ENCODE results near the gene ALKBH7.
A peak's percentile ranks its signal among the peaks of the same experiment; 100 is the strongest.

The ALKBH7 gene

GRCh38 chr19:6373096-6373812, 660 bp downstream of the ALKBH7 start:
- TF ChIP-seq, protein P1, sequence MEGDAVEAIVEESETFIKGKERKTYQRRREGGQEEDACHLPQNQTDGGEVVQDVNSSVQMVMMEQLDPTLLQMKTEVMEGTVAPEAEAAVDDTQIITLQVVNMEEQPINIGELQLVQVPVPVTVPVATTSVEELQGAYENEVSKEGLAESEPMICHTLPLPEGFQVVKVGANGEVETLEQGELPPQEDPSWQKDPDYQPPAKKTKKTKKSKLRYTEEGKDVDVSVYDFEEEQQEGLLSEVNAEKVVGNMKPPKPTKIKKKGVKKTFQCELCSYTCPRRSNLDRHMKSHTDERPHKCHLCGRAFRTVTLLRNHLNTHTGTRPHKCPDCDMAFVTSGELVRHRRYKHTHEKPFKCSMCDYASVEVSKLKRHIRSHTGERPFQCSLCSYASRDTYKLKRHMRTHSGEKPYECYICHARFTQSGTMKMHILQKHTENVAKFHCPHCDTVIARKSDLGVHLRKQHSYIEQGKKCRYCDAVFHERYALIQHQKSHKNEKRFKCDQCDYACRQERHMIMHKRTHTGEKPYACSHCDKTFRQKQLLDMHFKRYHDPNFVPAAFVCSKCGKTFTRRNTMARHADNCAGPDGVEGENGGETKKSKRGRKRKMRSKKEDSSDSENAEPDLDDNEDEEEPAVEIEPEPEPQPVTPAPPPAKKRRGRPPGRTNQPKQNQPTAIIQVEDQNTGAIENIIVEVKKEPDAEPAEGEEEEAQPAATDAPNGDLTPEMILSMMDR (IDR thresholded peaks at IDR 0.05; ENCODE audit: borderline replicate concordance, insufficient read depth, low read depth, low read length): no peak
- peak overlapping the region; percentile 97 for H3K4me3 ChIP-seq (ENCODE audit: low read depth, low read length)

DNA sequence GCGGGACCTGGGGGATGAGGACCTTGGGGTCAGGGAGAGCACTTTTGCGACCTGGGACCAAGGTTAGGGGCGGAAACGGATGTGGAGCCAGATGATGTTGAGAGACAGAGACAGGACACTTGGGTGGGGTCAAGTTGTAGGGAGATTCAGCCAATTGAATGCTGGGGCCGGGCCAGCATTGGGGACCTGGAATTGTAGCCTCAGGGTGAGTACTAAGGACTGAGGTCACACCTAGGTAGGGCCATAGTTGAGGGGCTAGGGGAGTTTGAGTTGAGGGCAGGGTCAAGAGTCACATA, 1.2 kb downstream of the ALKBH7 start:
- TF ChIP-seq, protein P1 (IDR thresholded peaks at IDR 0.05; ENCODE audit: borderline replicate concordance, insufficient read depth, low read depth, low read length): no peak
- peak overlapping the region; percentile 36 for H3K4me3 ChIP-seq (ENCODE audit: low read depth, low read length)

GRCh38 chr19:6374161-6374709, 1.6 kb downstream of the ALKBH7 start:
- H3K4me3 ChIP-seq (ENCODE audit: low read depth, low read length): peak overlapping the region; percentile 36
- TF ChIP-seq, protein P1 (IDR thresholded peaks at IDR 0.05; ENCODE audit: borderline replicate concordance, insufficient read depth, low read depth, low read length): no peak

GRCh38 chr19:6374711-6375410, 2.3 kb downstream of the ALKBH7 start:
- TF ChIP-seq, protein P1 (IDR thresholded peaks at IDR 0.05; ENCODE audit: borderline replicate concordance, insufficient read depth, low read depth, low read length): no peak
- no peak overlapping the region for H3K4me3 ChIP-seq (ENCODE audit: low read depth, low read length)

DNA sequence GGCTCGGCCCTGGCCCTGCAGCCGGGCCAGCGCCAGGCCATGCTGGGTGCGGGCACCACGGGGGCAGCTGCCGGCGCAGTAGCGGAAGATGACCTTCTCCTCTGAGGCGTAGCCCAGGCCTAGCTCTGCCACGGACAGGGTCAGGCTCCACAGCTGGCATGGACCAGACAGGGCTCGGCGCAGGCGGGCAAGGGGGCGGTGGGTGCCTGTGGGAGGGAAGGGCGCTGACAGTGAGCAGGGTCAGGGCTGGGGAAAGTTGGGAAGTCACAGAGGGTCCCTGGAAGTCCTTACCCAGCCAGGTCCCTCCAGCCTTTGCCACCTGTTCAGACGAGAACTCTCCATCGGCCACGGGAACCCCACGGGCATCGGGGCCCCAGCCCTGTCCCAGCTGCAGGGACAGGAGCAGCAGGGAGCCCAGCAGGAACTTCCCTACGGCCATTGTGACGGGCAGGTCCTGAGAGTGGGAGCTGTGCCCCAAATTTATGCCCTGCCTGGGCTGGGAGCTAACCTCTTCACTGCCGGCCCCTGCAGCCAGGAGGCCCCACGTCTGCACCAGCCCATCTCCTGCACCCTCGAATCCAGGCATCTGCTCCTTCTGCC, 2.9 kb downstream of the ALKBH7 start, which contains the start of gene PSPN:
PSPN (minus strand) TSS at position 523 of the 600 bp plus-strand sequence; CDS start at position 439, 84 bp downstream.
- H3K4me3 ChIP-seq (ENCODE audit: low read depth, low read length): no peak within 1 kb of the TSS
- TF ChIP-seq, protein P1 (IDR thresholded peaks at IDR 0.05; ENCODE audit: borderline replicate concordance, insufficient read depth, low read depth, low read length): no peak

DNA sequence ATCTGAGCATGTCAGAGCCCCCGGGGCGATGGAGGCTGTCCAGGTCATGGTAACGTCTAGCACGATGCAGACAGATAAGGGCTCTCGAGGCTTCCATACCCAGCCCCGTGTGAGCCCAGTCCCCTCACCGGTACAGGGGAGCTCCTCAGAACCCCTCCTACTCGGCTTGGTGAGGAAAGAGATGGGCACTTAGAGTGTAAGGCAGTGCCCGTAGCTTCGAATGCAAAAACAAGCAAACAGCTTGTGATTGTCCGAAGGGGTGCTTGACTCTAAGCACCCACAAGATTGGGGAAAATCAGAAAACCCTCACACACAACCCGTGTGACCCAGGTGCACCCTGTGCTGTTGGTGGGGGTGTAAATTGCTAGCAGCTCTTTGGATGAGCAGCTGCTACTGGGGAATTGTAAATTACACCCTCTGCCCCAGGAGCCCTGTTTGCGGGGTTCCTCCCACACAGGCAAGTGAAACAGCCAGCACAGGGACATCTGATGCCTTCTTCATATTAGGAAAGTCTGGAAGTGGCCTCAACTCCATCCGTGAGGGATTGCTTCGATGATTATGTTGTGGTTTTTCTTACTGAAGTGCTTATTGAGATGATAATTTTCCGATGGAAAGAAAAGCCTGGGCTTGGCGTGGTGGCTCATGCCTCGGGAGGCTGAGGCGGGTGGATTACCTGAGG, 4.1 kb downstream of the ALKBH7 start:
- H3K4me3 ChIP-seq (ENCODE audit: low read depth, low read length): no peak overlapping the region
- TF ChIP-seq, protein P1 (IDR thresholded peaks at IDR 0.05; ENCODE audit: borderline replicate concordance, insufficient read depth, low read depth, low read length): no peak

Measured in GM12875 (cell line).